Naive thymus-derived CD8-positive, alpha-beta T cell (primary cell): ENCODE data around the gene CCSER1. TPM values are rescaled to one million over a fixed set of nuclear protein-coding genes. Genes with fewer than 3 reads are reported as not detected.

Experiments used
- ATAC-seq, 2 donors: fragments of 150-1000 bp; cut with Tn5 transposase in 1 of 2; sonication (Bioruptor Pico), chemical (Tn5 transposase) in 1 of 2; 1 replicate in 1 of 2; 2 replicates in 1 of 2; pipeline ENCODE4 v1.10.0; 2021; ENCODE audit warnings: mild to moderate bottlenecking in 2 of 2, moderate library complexity in 2 of 2
- POLR2A ChIA-PET: fragments of 350-600 bp; sonication (Branson Sonifier 250); formaldehyde crosslinking; loops from one replicate; lab custom pipeline; 2021; ENCODE audit warnings: antibody characterized with exemption; lab: Charles Lee
- DNase-seq, 10 donors: peaks; one replicate each; pipeline versions ENCODE4 v3.0.0 to v3.0.0-alpha.2; 2020 to 2022
- H3K27ac Mint-ChIP-seq, 10 donors: one replicate each; pipeline ENCODE4 v1.8.0; 2020 to 2022; ENCODE audit warnings: mild to moderate bottlenecking in 10 of 10, mixed read lengths in 10 of 10, moderate library complexity in 4 of 10, inconsistent platforms in 1 of 10
- H3K27me3 Mint-ChIP-seq, 5 donors: one replicate each; pipeline ENCODE4 v1.8.0; 2021 to 2022; ENCODE audit warnings: mixed read lengths in 5 of 5
- H3K36me3 Mint-ChIP-seq, 3 donors: one replicate each; pipeline ENCODE4 v1.8.0; 2020 to 2022; ENCODE audit warnings: mixed read lengths in 3 of 3, mild to moderate bottlenecking in 2 of 3, inconsistent platforms in 1 of 3
- H3K4me1 Mint-ChIP-seq, 4 donors: one replicate each; pipeline ENCODE4 v1.8.0; 2021 to 2022; ENCODE audit warnings: mixed read lengths in 4 of 4
- H3K4me3 Mint-ChIP-seq, 10 donors: one replicate each; pipeline ENCODE4 v1.8.0; 2020 to 2022; ENCODE audit warnings: mild to moderate bottlenecking in 10 of 10, mixed read lengths in 10 of 10, moderate library complexity in 6 of 10, inconsistent platforms in 1 of 10
- H3K9me3 Mint-ChIP-seq, 9 donors: one replicate each; pipeline ENCODE4 v1.8.0; 2020 to 2022; ENCODE audit warnings: mixed read lengths in 9 of 9, mild to moderate bottlenecking in 3 of 9, inconsistent platforms in 1 of 9, moderate library complexity in 1 of 9
- polyA plus RNA-seq, 3 donors: library from polyadenylated mRNA; unstranded; fragments of 300-500 nt; fragmentation: Illumina TruSeq; gene quantifications; one replicate each; pipeline ENCODE4 v1.2.3, GENCODE V29; 2021
- total RNA-seq, 8 experiments: library from RNA in 2 of 8; stranded (reverse) in 2 of 8; gene quantifications; one replicate each; pipeline ENCODE4 v1.2.3 and lab custom pipeline; 2021 to 2026

Gene CCSER1
- total and polyA plus RNA-seq, 5 experiments from 2014 or later: 0.19 to 0.47 TPM; not detected in 3

DNA sequence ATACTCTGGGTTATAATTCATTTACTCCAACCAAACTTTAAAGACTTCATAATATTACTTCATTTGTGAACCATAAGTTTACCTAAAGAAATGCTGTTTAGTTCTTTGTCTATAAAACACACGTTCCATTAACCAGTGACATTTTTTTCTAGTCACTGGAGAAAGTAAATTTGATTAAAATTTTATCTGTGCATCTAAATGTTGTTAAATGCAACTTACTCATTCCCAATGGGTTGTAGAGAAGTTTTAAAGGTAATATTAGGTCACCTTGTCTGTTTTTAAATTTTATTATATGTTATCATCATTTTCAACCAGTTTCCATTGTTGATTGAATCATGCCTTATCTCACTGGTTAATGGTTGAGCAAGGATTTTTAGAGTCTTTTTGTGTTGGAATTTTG is 401.4 kb downstream of the CCSER1 start:
- no peak for ATAC-seq
- no peak for DNase-seq
- Mint-ChIP-seq H3K27ac (no peak overlapping the region), H3K9me3 (peaks cover 0 to 3% (median 0%) of the 10 kb centered on the region in 9 donors), H3K4me3 (no peak overlapping the region), H3K4me1 (no peaks in the 10 kb centered on the region), H3K27me3 (no peaks in the 10 kb centered on the region), H3K36me3 (no peaks in the 10 kb centered on the region)
- POLR2A ChIA-PET: no interaction called here

DNA sequence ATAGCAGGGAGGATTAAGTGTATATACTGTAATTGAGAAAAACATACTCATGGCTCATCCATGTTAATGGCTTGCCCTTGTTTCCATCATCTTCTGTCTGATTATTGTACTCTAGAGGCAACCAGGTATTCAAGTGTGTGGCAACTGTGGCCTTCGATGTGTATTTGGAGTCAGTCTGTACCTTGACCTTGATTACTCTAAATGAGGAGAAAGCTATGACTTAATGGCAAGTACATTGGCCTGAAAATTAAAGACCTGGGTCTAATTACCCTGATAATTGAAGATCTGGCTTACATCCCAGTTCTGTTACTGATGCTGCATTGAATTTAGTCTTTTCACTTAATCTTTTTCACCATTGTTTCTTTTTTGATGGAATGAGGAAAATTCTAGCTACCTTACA is 409.2 kb downstream of the CCSER1 start:
- Mint-ChIP-seq H3K4me3 (no peak overlapping the region), H3K4me1 (no peaks in the 10 kb centered on the region), H3K27me3 (no peaks in the 10 kb centered on the region), H3K27ac (no peak overlapping the region), H3K36me3 (no peaks in the 10 kb centered on the region), H3K9me3 (peaks cover 0 to 5% (median 0%) of the 10 kb centered on the region in 9 donors)
- DNase-seq (no peak), ATAC-seq (no peak)
- POLR2A ChIA-PET: no interaction called here

DNA sequence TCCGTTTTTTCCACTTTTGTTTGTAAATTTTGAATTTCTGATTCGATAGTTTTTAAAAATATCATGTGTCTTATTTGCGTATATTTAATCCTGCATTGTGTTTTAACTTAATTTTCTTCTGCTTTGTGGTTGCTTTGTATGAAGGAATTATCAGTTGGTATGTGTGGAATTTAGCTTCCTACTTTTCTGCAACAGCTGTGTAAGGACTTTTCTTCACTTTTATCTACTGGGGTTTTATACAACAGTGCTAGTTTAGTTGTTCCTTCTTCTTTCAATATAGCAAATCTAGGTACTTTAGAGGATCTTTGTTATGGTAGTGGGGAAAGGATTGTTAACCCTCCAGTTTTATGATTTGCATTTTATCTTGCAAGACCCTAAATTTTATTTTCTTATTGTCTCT is 410.3 kb downstream of the CCSER1 start:
- H3K9me3 Mint-ChIP-seq: peaks cover 0 to 5% (median 0%) of the 10 kb centered on the region in 9 donors
- no peak overlapping the region for H3K27ac Mint-ChIP-seq
- POLR2A ChIA-PET: no interaction called here
- H3K27me3 Mint-ChIP-seq: no peaks in the 10 kb centered on the region
- ATAC-seq (no peak), DNase-seq (no peak)
- H3K4me3 Mint-ChIP-seq: no peak overlapping the region
- no peaks in the 10 kb centered on the region for H3K4me1 Mint-ChIP-seq
- no peaks in the 10 kb centered on the region for H3K36me3 Mint-ChIP-seq

DNA sequence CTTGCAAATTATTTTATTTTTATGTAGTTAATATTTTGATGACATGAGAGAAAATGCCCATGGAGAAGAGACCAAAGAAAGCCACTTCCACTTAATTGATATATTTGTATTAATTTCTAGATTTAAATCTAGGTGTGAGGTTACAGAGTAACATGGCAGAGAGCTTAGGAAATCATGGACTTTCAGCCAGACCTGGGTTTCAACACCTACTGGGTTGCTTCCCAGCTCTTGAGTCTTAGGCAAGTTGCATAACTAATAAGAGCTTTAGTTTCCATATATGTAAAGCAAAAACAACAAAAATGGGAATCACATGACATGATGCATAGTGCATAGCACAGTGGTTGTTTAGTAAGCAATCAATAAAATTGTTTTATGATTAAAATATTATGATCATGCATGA is 413.3 kb downstream of the CCSER1 start:
- H3K9me3 Mint-ChIP-seq: peaks cover 0 to 2% (median 0%) of the 10 kb centered on the region in 9 donors
- H3K27me3 Mint-ChIP-seq: no peaks in the 10 kb centered on the region
- no peaks in the 10 kb centered on the region for H3K4me1 Mint-ChIP-seq
- H3K36me3 Mint-ChIP-seq: no peaks in the 10 kb centered on the region
- ATAC-seq (no peak), DNase-seq (no peak)
- POLR2A ChIA-PET: no interaction called here
- no peak overlapping the region for H3K27ac Mint-ChIP-seq
- no peak overlapping the region for H3K4me3 Mint-ChIP-seq

DNA sequence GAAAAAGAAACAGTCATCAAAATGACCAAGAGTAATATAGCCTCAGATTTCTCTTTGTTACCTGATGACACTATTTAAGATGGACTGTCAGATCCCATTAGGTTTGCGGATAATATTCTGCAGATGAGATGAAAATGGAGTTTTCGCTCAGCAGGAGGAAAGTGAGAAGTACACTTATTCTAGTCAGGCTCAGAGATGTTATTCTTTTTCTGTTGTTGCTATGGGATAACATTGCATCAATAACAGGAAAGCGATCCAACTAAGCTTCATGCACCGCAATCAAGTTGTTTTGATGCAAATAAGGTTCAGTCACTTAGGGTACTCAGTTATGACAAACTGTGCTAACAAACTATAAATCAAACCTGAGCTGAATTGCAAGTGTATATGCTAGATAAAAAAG is 415.0 kb downstream of the CCSER1 start:
- Mint-ChIP-seq H3K27me3 (no peaks in the 10 kb centered on the region), H3K27ac (no peak overlapping the region), H3K4me1 (peaks cover 0 to 5% (median 0%) of the 10 kb centered on the region in 4 donors), H3K4me3 (no peak overlapping the region), H3K36me3 (no peaks in the 10 kb centered on the region), H3K9me3 (peaks cover 0 to 1% (median 0%) of the 10 kb centered on the region in 9 donors)
- ATAC-seq: no peak
- no peak for DNase-seq
- POLR2A ChIA-PET: no interaction called here

GRCh38 chr4:90543419-90544170 is 416.4 kb downstream of the CCSER1 start:
- Mint-ChIP-seq H3K4me1 (peaks cover 0 to 7% (median 0%) of the 10 kb centered on the region in 4 donors), H3K9me3 (no peaks in the 10 kb centered on the region)
- no peak for ATAC-seq

GRCh38 chr4:90544532-90545045 is 417.4 kb downstream of the CCSER1 start:
- H3K4me3 Mint-ChIP-seq: no peak overlapping the region
- H3K27ac Mint-ChIP-seq: no peak overlapping the region
- DNase-seq (no peak), ATAC-seq (no peak)
- no peaks in the 10 kb centered on the region for H3K27me3 Mint-ChIP-seq
- no peaks in the 10 kb centered on the region for H3K36me3 Mint-ChIP-seq
- peaks cover 0 to 7% (median 0%) of the 10 kb centered on the region in 4 donors for H3K4me1 Mint-ChIP-seq
- POLR2A ChIA-PET: no interaction called here
- no peaks in the 10 kb centered on the region for H3K9me3 Mint-ChIP-seq

More at GRCh38 chr4:90543419-90544170, 416.4 kb downstream of the CCSER1 start:
- no peaks in the 10 kb centered on the region for H3K36me3 Mint-ChIP-seq
- no peaks in the 10 kb centered on the region for H3K27me3 Mint-ChIP-seq
- POLR2A ChIA-PET: no interaction called here
- H3K27ac Mint-ChIP-seq: no peak overlapping the region
- no peak overlapping the region for H3K4me3 Mint-ChIP-seq
- DNase-seq: no peak

GRCh38 chr4:90545380-90545779 is 418.2 kb downstream of the CCSER1 start:
- peaks cover 0 to 7% (median 0%) of the 10 kb centered on the region in 4 donors for H3K4me1 Mint-ChIP-seq
- POLR2A ChIA-PET: no interaction called here
- H3K9me3 Mint-ChIP-seq: no peaks in the 10 kb centered on the region
- ATAC-seq (no peak), DNase-seq (no peak)
- H3K27me3 Mint-ChIP-seq: no peaks in the 10 kb centered on the region
- no peak overlapping the region for H3K4me3 Mint-ChIP-seq
- no peaks in the 10 kb centered on the region for H3K36me3 Mint-ChIP-seq
- no peak overlapping the region for H3K27ac Mint-ChIP-seq

DNA sequence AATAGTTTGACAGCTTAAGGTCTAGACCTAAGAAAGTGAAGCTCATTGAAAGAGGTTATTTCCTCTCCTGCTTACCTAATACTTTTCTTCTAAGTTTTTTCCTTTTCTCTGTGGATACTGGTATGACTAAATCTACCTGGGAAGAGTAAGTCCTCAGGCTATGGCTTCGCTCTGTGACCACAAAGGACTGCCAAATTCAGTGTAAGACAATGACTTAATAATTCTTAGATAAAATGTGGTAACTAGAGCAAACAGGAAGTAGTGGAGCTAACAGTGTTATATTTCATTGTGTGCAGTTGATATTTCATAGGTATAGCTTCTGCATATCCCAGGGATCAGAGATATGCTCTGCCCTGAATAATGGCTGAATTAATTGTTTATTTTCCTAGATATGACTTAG is 418.9 kb downstream of the CCSER1 start:
- DNase-seq (no peak), ATAC-seq (no peak)
- H3K27me3 Mint-ChIP-seq: no peaks in the 10 kb centered on the region
- H3K4me3 Mint-ChIP-seq: no peak overlapping the region
- H3K27ac Mint-ChIP-seq: no peak overlapping the region
- H3K9me3 Mint-ChIP-seq: no peaks in the 10 kb centered on the region
- POLR2A ChIA-PET: no interaction called here
- peaks cover 0 to 7% (median 0%) of the 10 kb centered on the region in 4 donors for H3K4me1 Mint-ChIP-seq
- H3K36me3 Mint-ChIP-seq: no peaks in the 10 kb centered on the region

- H3K36me3 Mint-ChIP-seq: peaks cover 0 to 5% (median 0%) of the 10 kb centered on the region in 3 donors
- no peak for DNase-seq
- H3K4me1 Mint-ChIP-seq: no peaks in the 10 kb centered on the region
- H3K4me3 Mint-ChIP-seq: no peak overlapping the region
- POLR2A ChIA-PET: no interaction called here
- no peak for ATAC-seq
- H3K27ac Mint-ChIP-seq: no peak overlapping the region
- peaks cover 0 to 20% (median 2%) of the 10 kb centered on the region in 9 donors for H3K9me3 Mint-ChIP-seq
- no peaks in the 10 kb centered on the region for H3K27me3 Mint-ChIP-seq
Observed at GRCh38 chr4:90570615-90571014, 443.4 kb downstream of the CCSER1 start.

GRCh38 chr4:90572996-90573395 is 445.8 kb downstream of the CCSER1 start:
- no peak for DNase-seq
- no peak overlapping the region for H3K4me3 Mint-ChIP-seq

GRCh38 chr4:90575371-90575770 is 448.2 kb downstream of the CCSER1 start:
- DNase-seq (no peak), ATAC-seq (no peak)
- Mint-ChIP-seq H3K27ac (no peak overlapping the region), H3K9me3 (peaks cover 0 to 24% (median 4%) of the 10 kb centered on the region in 9 donors), H3K27me3 (no peaks in the 10 kb centered on the region), H3K36me3 (peaks cover 0 to 5% (median 0%) of the 10 kb centered on the region in 3 donors), H3K4me3 (no peak overlapping the region), H3K4me1 (no peaks in the 10 kb centered on the region)
- POLR2A ChIA-PET: no interaction called here

More at GRCh38 chr4:90572996-90573395, 445.8 kb downstream of the CCSER1 start:
- POLR2A ChIA-PET: no interaction called here
- Mint-ChIP-seq H3K4me1 (no peaks in the 10 kb centered on the region), H3K27ac (no peak overlapping the region), H3K36me3 (peaks cover 0 to 5% (median 0%) of the 10 kb centered on the region in 3 donors), H3K27me3 (no peaks in the 10 kb centered on the region), H3K9me3 (peaks cover 0 to 24% (median 4%) of the 10 kb centered on the region in 9 donors)
- no peak for ATAC-seq

- no peaks in the 10 kb centered on the region for H3K4me1 Mint-ChIP-seq
- ATAC-seq: no peak
- no peaks in the 10 kb centered on the region for H3K36me3 Mint-ChIP-seq
- H3K27ac Mint-ChIP-seq: no peak overlapping the region
- POLR2A ChIA-PET: no interaction called here
- DNase-seq: no peak
- no peaks in the 10 kb centered on the region for H3K27me3 Mint-ChIP-seq
- H3K4me3 Mint-ChIP-seq: no peak overlapping the region
- H3K9me3 Mint-ChIP-seq: peaks cover 0 to 17% (median 4%) of the 10 kb centered on the region in 9 donors
Observed at GRCh38 chr4:90580326-90580725, 453.1 kb downstream of the CCSER1 start.
